ENCODE results near the gene C10orf105. TPM values are rescaled to one million over a fixed set of nuclear protein-coding genes. Genes with fewer than 3 reads are reported as not detected.
A peak's percentile ranks its signal among the peaks of the same experiment; 100 is the strongest.

Gene C10orf105
- total and polyA plus RNA-seq, 4 experiments from 2014 or later = 0.07 to 0.12 (median 0.09) TPM

DNA sequence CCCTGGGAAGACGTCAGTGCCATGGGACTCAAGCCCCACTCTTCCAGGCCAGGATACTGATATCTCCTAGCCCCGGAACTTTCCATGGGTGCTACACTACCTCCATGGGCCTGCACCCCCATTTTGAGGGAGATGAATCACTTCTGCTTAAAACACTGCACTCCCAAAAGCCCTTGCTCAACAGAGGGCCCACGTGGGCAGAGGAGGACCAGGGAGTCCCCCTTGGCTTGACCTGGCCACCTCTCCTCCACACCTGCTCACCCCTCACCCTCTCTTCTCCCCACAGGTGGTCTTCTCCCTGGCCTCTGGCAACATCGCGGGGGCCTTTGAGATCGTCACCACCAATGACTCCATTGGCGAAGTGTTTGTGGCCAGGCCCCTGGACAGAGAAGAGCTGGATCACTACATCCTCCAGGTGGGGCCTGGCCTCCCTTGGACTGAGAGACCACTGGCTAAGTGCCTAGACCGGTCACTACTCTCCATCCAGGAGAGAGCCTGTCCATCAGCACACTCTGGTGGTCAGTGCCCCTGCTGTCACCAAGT, 19.9 kb upstream of the C10orf105 start:
- Histone ChIP-seq H3K9me3 (ENCODE audit: control insufficient read depth in 1 of 2, low read length in 2 of 2) (no peaks in the 10 kb centered on the region), H3K27ac (ENCODE audit: low read depth, low read length) (no peak overlapping the region), H3K4me3 (ENCODE audit: low read length in 2 of 2) (no peak overlapping the region), H3K27me3 (ENCODE audit: insufficient read depth, low read length) (no peaks in the 10 kb centered on the region), H3K36me3 (ENCODE audit: insufficient read depth, low read length) (no peaks in the 10 kb centered on the region), H3K4me1 (ENCODE audit: insufficient read depth, low read length) (peaks cover 100% of the 10 kb centered on the region)
- POLR2A ChIA-PET (ENCODE audit: partially characterized antibody) = interaction anchor here (2.1 to 26.4 kb wide), 5 partner anchors 9 to 31 kb away, joined by 13 to 1191 read pairs (median 164); partner anchors contain the start of genes C10orf105 and VSIR
- intact Hi-C loops (cut with micrococcal nuclease) = no loop called here
- Mint-ChIP-seq H3K4me3 (peak overlapping the region in 4 of 8 donors; percentile 10 to 59 (median 34)), H3K9me3 (no peaks in the 10 kb centered on the region), H3K4me1 (peaks cover 74 to 100% (median 93%) of the 10 kb centered on the region in 4 donors), H3K27ac (peak overlapping the region; percentile 26 to 97 (median 89)), H3K27me3 (no peaks in the 10 kb centered on the region), H3K36me3 (no peaks in the 10 kb centered on the region)
- CTCF ChIA-PET (ENCODE audit: partially characterized antibody) = interaction anchor here (1.0 to 10.0 kb wide), 5 partner anchors 12 to 43 kb away, joined by 3 to 64 read pairs (median 5); no protein-coding TSS in a partner anchor
- DNase-seq = peak in 1 of 5 donors; percentile 7

DNA sequence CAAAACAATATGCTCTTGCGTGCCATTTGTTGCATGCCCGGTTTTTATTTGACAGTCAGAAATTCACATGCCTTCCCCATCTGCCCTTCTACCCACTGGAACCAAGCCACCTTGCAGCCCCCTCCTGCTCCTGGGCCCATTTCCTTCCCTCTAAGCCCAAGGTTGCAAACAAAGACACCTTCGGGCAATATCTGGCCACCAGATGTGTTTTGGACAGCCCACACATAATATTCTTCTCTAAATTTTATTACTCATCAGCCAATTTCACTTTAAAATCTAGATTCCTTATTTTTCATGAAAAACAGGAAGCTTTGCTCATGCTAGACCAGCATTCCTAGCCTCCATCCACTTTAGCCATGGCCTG, 18.2 kb upstream of the C10orf105 start:
- H3K27ac ChIP-seq (ENCODE audit: low read depth, low read length) = peak overlapping the region; percentile 61
- no peaks in the 10 kb centered on the region for H3K27me3 ChIP-seq (ENCODE audit: insufficient read depth, low read length)
- no peaks in the 10 kb centered on the region for H3K36me3 Mint-ChIP-seq
- H3K9me3 Mint-ChIP-seq = no peaks in the 10 kb centered on the region
- POLR2A ChIA-PET (ENCODE audit: partially characterized antibody) = interaction anchor here (25.5 to 35.3 kb wide), 3 partner anchors 9 to 32 kb away, joined by 1035 to 1191 read pairs (median 1191); partner anchors contain the start of genes C10orf105 and VSIR
- H3K27ac Mint-ChIP-seq = peak overlapping the region; percentile 83 to 97 (median 88)
- CTCF ChIA-PET (ENCODE audit: partially characterized antibody) = interaction anchor here (1.0 to 15.7 kb wide), 6 partner anchors 9 to 35 kb away, joined by 3 to 174 read pairs (median 12); partner anchors contain the start of gene VSIR
- intact Hi-C loops (cut with micrococcal nuclease) = no loop called here
- no peaks in the 10 kb centered on the region for H3K9me3 ChIP-seq (ENCODE audit: control insufficient read depth in 1 of 2, low read length in 2 of 2)
- no peak overlapping the region for H3K4me3 ChIP-seq (ENCODE audit: low read length in 2 of 2)
- DNase-seq = no peak
- H3K4me1 Mint-ChIP-seq = peaks cover 73 to 100% (median 91%) of the 10 kb centered on the region in 4 donors
- H3K27me3 Mint-ChIP-seq = no peaks in the 10 kb centered on the region
- H3K36me3 ChIP-seq (ENCODE audit: insufficient read depth, low read length) = no peaks in the 10 kb centered on the region
- H3K4me3 Mint-ChIP-seq = peak overlapping the region in 7 of 8 donors; percentile 10 to 82 (median 53)
- peaks cover 100% of the 10 kb centered on the region for H3K4me1 ChIP-seq (ENCODE audit: insufficient read depth, low read length)

DNA sequence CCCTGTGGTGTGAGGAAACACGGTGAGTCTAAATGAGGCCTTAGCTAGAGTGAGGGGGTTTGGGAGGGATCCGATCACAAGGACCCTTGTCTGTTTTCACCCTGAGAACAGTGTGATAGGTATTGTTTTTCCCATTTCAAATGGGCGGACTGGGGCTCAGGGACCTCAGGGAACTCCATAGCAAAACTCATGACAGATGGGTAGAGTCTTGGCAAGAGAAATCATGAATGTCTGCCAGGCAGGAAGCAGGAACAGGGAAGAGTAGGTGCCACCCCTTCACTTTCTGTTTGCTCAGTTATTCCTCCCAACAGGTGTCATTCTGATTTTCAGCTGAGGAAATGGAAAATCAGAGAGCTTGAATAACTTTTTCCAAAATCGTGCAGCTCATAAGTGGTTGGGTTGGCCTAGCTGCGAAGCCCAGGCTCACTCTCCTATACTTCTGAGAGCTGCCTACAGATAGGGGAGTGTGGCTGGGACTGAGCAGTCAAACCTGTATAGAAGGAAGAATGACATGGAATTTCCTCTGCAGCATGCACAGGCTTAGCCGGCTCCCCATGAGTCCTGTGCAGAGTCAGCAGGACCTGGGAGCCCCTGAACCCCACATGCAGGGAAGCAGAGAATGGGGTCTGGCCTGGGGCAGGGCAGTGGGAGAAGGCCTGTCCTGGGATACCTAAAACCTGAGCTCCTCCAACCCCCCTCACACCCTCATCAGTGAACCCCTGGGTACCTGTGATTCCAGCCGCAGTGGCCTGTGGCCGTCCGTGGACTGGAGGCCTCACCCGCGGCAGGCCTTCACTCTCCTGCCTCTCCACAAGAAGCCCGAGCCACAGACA, 17.6 kb upstream of the C10orf105 start:
- peak overlapping the region; percentile 88 to 97 (median 91) for H3K27ac Mint-ChIP-seq
- peak overlapping the region in 7 of 8 donors; percentile 27 to 82 (median 60) for H3K4me3 Mint-ChIP-seq
- intact Hi-C loops (cut with micrococcal nuclease) = no loop called here
- no peaks in the 10 kb centered on the region for H3K36me3 Mint-ChIP-seq
- H3K4me1 ChIP-seq (ENCODE audit: insufficient read depth, low read length) = peaks cover 100% of the 10 kb centered on the region
- H3K9me3 Mint-ChIP-seq = no peaks in the 10 kb centered on the region
- H3K4me1 Mint-ChIP-seq = peaks cover 73 to 100% (median 91%) of the 10 kb centered on the region in 4 donors
- no peaks in the 10 kb centered on the region for H3K27me3 Mint-ChIP-seq
- no peak for DNase-seq
- H3K27ac ChIP-seq (ENCODE audit: low read depth, low read length) = peak overlapping the region; percentile 61
- POLR2A ChIA-PET (ENCODE audit: partially characterized antibody) = interaction anchor here (1.3 to 35.3 kb wide), 4 partner anchors 10 to 114 kb away, joined by 3 to 1191 read pairs (median 1113); partner anchors contain the start of genes C10orf105, PSAP and VSIR
- H3K4me3 ChIP-seq (ENCODE audit: low read length in 2 of 2) = no peak overlapping the region
- no peaks in the 10 kb centered on the region for H3K9me3 ChIP-seq (ENCODE audit: control insufficient read depth in 1 of 2, low read length in 2 of 2)
- H3K27me3 ChIP-seq (ENCODE audit: insufficient read depth, low read length) = no peaks in the 10 kb centered on the region
- H3K36me3 ChIP-seq (ENCODE audit: insufficient read depth, low read length) = no peaks in the 10 kb centered on the region
- CTCF ChIA-PET (ENCODE audit: partially characterized antibody) = interaction anchor here (0.6 to 15.7 kb wide), 10 partner anchors 10 to 66 kb away, joined by 3 to 174 read pairs (median 6); partner anchors contain the start of gene VSIR

- Mint-ChIP-seq H3K9me3 (no peaks in the 10 kb centered on the region), H3K36me3 (no peaks in the 10 kb centered on the region), H3K27me3 (no peaks in the 10 kb centered on the region), H3K4me1 (peaks cover 71 to 100% (median 91%) of the 10 kb centered on the region in 4 donors), H3K27ac (peak overlapping the region; percentile 88 to 97 (median 91)), H3K4me3 (peak overlapping the region in 7 of 8 donors; percentile 27 to 82 (median 56))
- POLR2A ChIA-PET (ENCODE audit: partially characterized antibody) = interaction anchor here (1.3 to 35.3 kb wide), 5 partner anchors 10 to 114 kb away, joined by 3 to 1191 read pairs (median 1035); partner anchors contain the start of genes C10orf105, PSAP and VSIR
- Histone ChIP-seq H3K27ac (ENCODE audit: low read depth, low read length) (peak overlapping the region; percentile 61), H3K4me1 (ENCODE audit: insufficient read depth, low read length) (peaks cover 100% of the 10 kb centered on the region), H3K9me3 (ENCODE audit: control insufficient read depth in 1 of 2, low read length in 2 of 2) (no peaks in the 10 kb centered on the region), H3K36me3 (ENCODE audit: insufficient read depth, low read length) (no peaks in the 10 kb centered on the region), H3K27me3 (ENCODE audit: insufficient read depth, low read length) (no peaks in the 10 kb centered on the region), H3K4me3 (ENCODE audit: low read length in 2 of 2) (no peak overlapping the region)
- DNase-seq = no peak
- intact Hi-C loops (cut with micrococcal nuclease) = loop anchor here (1.0 kb wide), 2 partner anchors 9 to 12 kb away; no protein-coding TSS in a partner anchor
- CTCF ChIA-PET (ENCODE audit: partially characterized antibody) = interaction anchor here (0.6 to 15.7 kb wide), 10 partner anchors 9 to 66 kb away, joined by 3 to 174 read pairs (median 6); partner anchors contain the start of gene VSIR
Observed at GRCh38 chr10:71736570-71736952, 17.0 kb upstream of the C10orf105 start.

DNA sequence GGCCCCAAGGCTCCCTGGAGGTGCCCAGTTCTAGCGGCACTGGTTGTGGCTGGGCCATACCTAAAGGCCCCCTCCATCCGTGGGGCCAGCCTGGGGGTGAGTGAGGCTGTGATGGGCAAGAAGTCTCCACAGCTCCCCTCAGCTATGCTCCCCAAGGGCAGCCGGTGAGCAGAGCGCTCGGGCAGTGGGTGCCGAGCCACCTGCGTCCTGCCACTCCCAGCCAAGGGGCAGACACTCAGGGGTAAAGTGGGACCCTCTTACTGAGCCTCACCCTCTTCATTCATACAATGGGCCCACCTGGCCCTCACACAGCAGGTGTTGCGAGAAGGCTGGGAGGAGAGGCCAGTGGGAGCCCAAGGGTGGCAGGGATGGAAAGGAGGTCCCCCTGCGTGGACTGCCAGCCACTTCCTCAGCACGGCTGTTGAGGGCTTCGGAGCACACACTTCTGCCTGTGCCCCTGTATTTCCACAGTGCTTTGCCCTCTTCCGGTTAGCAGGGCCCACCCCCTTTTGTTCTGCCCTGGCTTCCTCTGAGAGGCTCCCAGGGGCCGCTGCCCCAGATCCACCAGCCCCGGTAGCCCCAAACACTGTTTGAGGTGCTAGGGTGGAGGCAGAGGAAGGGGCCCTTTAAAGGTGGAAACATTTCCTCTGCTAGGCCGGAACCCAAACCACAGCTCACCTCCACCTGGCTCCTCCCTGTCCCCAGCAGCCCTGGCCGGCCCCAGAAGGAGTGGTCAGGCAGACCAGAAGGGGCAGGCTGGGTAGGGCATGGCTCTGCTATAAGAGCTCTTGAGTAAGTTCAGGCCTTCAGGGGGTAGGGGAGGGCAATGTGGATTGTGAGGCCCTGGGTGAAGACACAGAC, 16.4 kb upstream of the C10orf105 start:
- peaks cover 68 to 100% (median 90%) of the 10 kb centered on the region in 4 donors for H3K4me1 Mint-ChIP-seq

DNA sequence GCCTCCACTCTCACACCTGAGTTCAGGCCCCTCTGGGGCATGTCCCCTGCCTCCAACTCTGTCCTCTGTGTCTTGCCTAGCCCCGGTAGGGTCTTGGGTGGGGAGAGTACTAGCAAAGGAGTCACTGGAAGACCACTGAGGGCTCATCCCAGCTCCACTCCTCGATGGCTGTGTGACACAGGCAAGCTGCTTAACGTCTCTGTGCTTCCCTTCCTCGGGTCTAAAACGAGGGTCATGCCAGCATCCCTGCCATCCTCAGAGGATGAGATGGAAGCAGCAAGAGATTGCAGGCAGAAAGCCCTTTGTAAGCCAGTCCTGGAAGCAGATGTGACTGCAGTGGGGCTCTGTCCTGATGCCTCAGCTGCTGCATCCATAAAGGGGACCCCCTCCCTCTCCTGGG, 15.2 kb upstream of the C10orf105 start:
- Mint-ChIP-seq H3K36me3 (no peaks in the 10 kb centered on the region), H3K9me3 (no peaks in the 10 kb centered on the region), H3K27me3 (no peaks in the 10 kb centered on the region), H3K4me3 (peak overlapping the region in 7 of 8 donors; percentile 12 to 82 (median 42)), H3K27ac (peak overlapping the region; percentile 79 to 97 (median 91)), H3K4me1 (peaks cover 60 to 99% (median 85%) of the 10 kb centered on the region in 4 donors)
- H3K27me3 ChIP-seq (ENCODE audit: insufficient read depth, low read length) = no peaks in the 10 kb centered on the region
- peaks cover 100% of the 10 kb centered on the region for H3K4me1 ChIP-seq (ENCODE audit: insufficient read depth, low read length)
- H3K36me3 ChIP-seq (ENCODE audit: insufficient read depth, low read length) = no peaks in the 10 kb centered on the region
- DNase-seq = no peak
- POLR2A ChIA-PET (ENCODE audit: partially characterized antibody) = interaction anchor here (25.5 to 35.3 kb wide), 3 partner anchors 12 to 35 kb away, joined by 1035 to 1191 read pairs (median 1191); partner anchors contain the start of genes C10orf105 and VSIR
- CTCF ChIA-PET (ENCODE audit: partially characterized antibody) = interaction anchor here (1.2 to 15.7 kb wide), 4 partner anchors 7 to 38 kb away, joined by 3 to 174 read pairs (median 20); partner anchors contain the start of gene VSIR
- H3K9me3 ChIP-seq (ENCODE audit: control insufficient read depth in 1 of 2, low read length in 2 of 2) = no peaks in the 10 kb centered on the region
- peak overlapping the region; percentile 61 for H3K27ac ChIP-seq (ENCODE audit: low read depth, low read length)
- no peak overlapping the region for H3K4me3 ChIP-seq (ENCODE audit: low read length in 2 of 2)
- intact Hi-C loops (cut with micrococcal nuclease) = no loop called here

More for the DNA sequence above, 16.4 kb upstream of the C10orf105 start:
- no peaks in the 10 kb centered on the region for H3K9me3 Mint-ChIP-seq
- Histone ChIP-seq H3K9me3 (ENCODE audit: control insufficient read depth in 1 of 2, low read length in 2 of 2) (no peaks in the 10 kb centered on the region), H3K4me3 (ENCODE audit: low read length in 2 of 2) (peak overlapping the region; percentile 9 to 46), H3K27me3 (ENCODE audit: insufficient read depth, low read length) (no peaks in the 10 kb centered on the region), H3K36me3 (ENCODE audit: insufficient read depth, low read length) (no peaks in the 10 kb centered on the region), H3K27ac (ENCODE audit: low read depth, low read length) (peak overlapping the region; percentile 61), H3K4me1 (ENCODE audit: insufficient read depth, low read length) (peaks cover 100% of the 10 kb centered on the region)
- peak overlapping the region in 7 of 8 donors; percentile 27 to 82 (median 56) for H3K4me3 Mint-ChIP-seq
- CTCF ChIA-PET (ENCODE audit: partially characterized antibody) = interaction anchor here (0.7 to 15.7 kb wide), 9 partner anchors 8 to 39 kb away, joined by 3 to 174 read pairs (median 8); partner anchors contain the start of gene VSIR
- H3K27me3 Mint-ChIP-seq = no peaks in the 10 kb centered on the region
- DNase-seq = peak; percentile 70 to 77 (median 72)
- H3K27ac Mint-ChIP-seq = peak overlapping the region; percentile 88 to 97 (median 91)
- intact Hi-C loops (cut with micrococcal nuclease) = loop anchor here (1.0 kb wide), 2 partner anchors 9 to 12 kb away; no protein-coding TSS in a partner anchor
- POLR2A ChIA-PET (ENCODE audit: partially characterized antibody) = interaction anchor here (1.3 to 35.3 kb wide), 5 partner anchors 11 to 115 kb away, joined by 3 to 1191 read pairs (median 1035); partner anchors contain the start of genes C10orf105, PSAP and VSIR
- no peaks in the 10 kb centered on the region for H3K36me3 Mint-ChIP-seq
